ENCODE results near the gene MICAL2.

- TF ChIP-seq POLR2A (IDR thresholded peaks at IDR 0.05): no peak
- TF ChIP-seq, protein P1, sequence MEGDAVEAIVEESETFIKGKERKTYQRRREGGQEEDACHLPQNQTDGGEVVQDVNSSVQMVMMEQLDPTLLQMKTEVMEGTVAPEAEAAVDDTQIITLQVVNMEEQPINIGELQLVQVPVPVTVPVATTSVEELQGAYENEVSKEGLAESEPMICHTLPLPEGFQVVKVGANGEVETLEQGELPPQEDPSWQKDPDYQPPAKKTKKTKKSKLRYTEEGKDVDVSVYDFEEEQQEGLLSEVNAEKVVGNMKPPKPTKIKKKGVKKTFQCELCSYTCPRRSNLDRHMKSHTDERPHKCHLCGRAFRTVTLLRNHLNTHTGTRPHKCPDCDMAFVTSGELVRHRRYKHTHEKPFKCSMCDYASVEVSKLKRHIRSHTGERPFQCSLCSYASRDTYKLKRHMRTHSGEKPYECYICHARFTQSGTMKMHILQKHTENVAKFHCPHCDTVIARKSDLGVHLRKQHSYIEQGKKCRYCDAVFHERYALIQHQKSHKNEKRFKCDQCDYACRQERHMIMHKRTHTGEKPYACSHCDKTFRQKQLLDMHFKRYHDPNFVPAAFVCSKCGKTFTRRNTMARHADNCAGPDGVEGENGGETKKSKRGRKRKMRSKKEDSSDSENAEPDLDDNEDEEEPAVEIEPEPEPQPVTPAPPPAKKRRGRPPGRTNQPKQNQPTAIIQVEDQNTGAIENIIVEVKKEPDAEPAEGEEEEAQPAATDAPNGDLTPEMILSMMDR (IDR thresholded peaks at IDR 0.05): no peak
These were observed 38.5 kb downstream of the MICAL2 start for GRCh38 chr11:12148882-12149281.
